ENCODE results near the gene IGF1. TPM values are rescaled to one million over a fixed set of nuclear protein-coding genes. Genes with fewer than 3 reads are reported as not detected.

Gene IGF1
- total and polyA plus RNA-seq, 10 of the 15 experiments (the other 5 are each of a cell fraction or from before 2014, with no cell fraction given) = 2.4 to 9.2 (median 3.5) TPM

DNA sequence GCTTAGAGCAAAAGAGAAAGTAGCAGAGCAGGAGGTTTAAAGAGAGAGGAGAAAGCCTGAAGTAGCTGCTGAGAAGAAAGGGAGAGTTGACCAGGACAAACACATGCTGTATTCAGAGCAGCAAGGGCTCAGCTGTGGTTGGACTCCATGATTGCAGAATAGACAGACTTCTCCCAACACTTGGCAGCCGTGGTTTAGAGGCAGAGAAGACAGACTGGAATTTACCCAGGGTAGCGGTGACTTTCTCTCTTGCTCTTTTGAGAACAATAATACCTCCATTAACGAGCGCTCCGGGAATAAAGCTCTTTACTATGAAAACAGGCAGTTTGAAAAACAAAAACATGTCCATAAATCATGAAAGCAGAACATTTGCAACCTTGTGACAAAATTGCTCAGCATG, 21.4 kb upstream of the IGF1 start:
- Histone ChIP-seq H4K20me1 (ENCODE audit: control insufficient read depth, insufficient read depth) (no peaks in the 10 kb centered on the region), H3K9ac (ENCODE audit: control insufficient read depth, insufficient read depth, low read length) (no peak overlapping the region), H2AFZ (ENCODE audit: control insufficient read depth, low read depth, low read length) (no peak overlapping the region), H3K4me3 (no peak overlapping the region), H3K4me2 (ENCODE audit: control insufficient read depth, insufficient read depth) (no peak overlapping the region), H3K36me3 (ENCODE audit: control insufficient read depth in 2 of 2, insufficient read depth in 2 of 2, low read length in 1 of 2) (no peaks in the 10 kb centered on the region), H3K27me3 (replicated peaks in 1 of 2; ENCODE audit: control insufficient read depth in 2 of 2, insufficient read depth in 2 of 2, low read length in 1 of 2) (no peaks in the 10 kb centered on the region), H3K9me3 (replicated peaks; ENCODE audit: control insufficient read depth, insufficient read depth, low read length) (no peaks in the 10 kb centered on the region), H3K79me2 (ENCODE audit: control insufficient read depth, insufficient read depth, low read length) (no peaks in the 10 kb centered on the region), H3K27ac (ENCODE audit: control insufficient read depth, insufficient read depth) (no peak overlapping the region), H3K4me1 (ENCODE audit: control insufficient read depth, insufficient read depth, low read length) (peaks cover 13% of the 10 kb centered on the region; the same call in 1 of the 2 replicates)
- no peak for DNase-seq (ENCODE audit: low read depth, low spot score)
- ChIA-PET POLR2A (no interaction called here), SMC1A (ENCODE audit: uncharacterized antibody, unreplicated experiment) (interaction anchor here (0.7 to 3.4 kb wide), 10 partner anchors 8 to 220 kb away, joined by 3 to 10 read pairs (median 3); no protein-coding TSS in a partner anchor), RAD21 (ENCODE audit: unreplicated experiment) (interaction anchor here (0.7 kb wide), 1 partner anchor 23 kb away, joined by 3 read pairs; no protein-coding TSS in a partner anchor), CTCF (interaction anchor here (0.9 to 1.7 kb wide), 5 partner anchors 10 to 57 kb away, joined by 3 to 7 read pairs (median 5); no protein-coding TSS in a partner anchor)
- no peak for ATAC-seq
- in situ Hi-C loops (cut with MboI) = no loop called here
- FAIRE-seq = no peak
- 83% methylated on average over 5 of the region's 5 CpGs for WGBS (ENCODE audit: insufficient coverage, insufficient replicate concordance, low lambda C conversion rate, missing lambda C conversion rate)
- intact Hi-C loops (cut with micrococcal nuclease; ENCODE audit: unreplicated experiment) = no loop called here
- TF ChIP-seq POLR2AphosphoS5 (IDR thresholded peaks at IDR 0.05; ENCODE audit: low read length) (no peak), SRF (IDR thresholded peaks at IDR 0.05; ENCODE audit: low read depth in 2 of 2, low read length in 2 of 2) (no peak)
- no TSS peak for BruUV-seq (replicated peaks)

DNA sequence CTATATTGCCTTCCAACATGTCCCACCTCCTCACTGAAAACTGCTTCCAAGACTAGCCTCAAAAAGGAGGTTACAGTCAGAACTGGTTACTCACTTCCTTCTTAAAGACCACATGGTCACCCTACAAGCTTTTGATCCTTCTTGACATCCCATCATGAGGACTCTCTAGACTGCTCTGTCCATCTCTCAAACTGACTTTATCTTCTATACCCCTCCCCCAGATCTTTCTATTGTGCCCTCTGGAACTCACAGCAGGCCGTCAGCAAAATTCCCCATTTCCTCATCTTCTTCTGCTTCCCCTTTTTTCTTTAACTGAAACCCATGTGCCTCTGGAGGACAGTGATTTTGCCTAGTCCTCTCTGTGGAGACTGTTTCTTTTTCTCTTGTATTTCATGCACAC, 18.1 kb upstream of the IGF1 start:
- RAD21 ChIA-PET (ENCODE audit: unreplicated experiment) = interaction anchor here (0.9 to 2.2 kb wide), 3 partner anchors 14 to 23 kb away, joined by 6 to 9 read pairs (median 7); no protein-coding TSS in a partner anchor
- ATAC-seq = peak; percentile 45
- in situ Hi-C loops (cut with MboI) = no loop called here
- Histone ChIP-seq H4K20me1 (ENCODE audit: control insufficient read depth, insufficient read depth) (no peaks in the 10 kb centered on the region), H3K79me2 (ENCODE audit: control insufficient read depth, insufficient read depth, low read length) (no peaks in the 10 kb centered on the region), H3K9me3 (replicated peaks; ENCODE audit: control insufficient read depth, insufficient read depth, low read length) (peaks cover 7% of the 10 kb centered on the region; the same call in 2 of the 3 replicates), H3K4me3 (no peak overlapping the region), H3K4me1 (ENCODE audit: control insufficient read depth, insufficient read depth, low read length) (peaks cover 6% of the 10 kb centered on the region; the same call in 1 of the 2 replicates), H3K4me2 (ENCODE audit: control insufficient read depth, insufficient read depth) (no peak overlapping the region), H3K27me3 (replicated peaks in 1 of 2; ENCODE audit: control insufficient read depth in 2 of 2, insufficient read depth in 2 of 2, low read length in 1 of 2) (no peaks in the 10 kb centered on the region), H3K9ac (ENCODE audit: control insufficient read depth, insufficient read depth, low read length) (no peak overlapping the region), H3K36me3 (ENCODE audit: control insufficient read depth in 2 of 2, insufficient read depth in 2 of 2, low read length in 1 of 2) (no peaks in the 10 kb centered on the region), H2AFZ (ENCODE audit: control insufficient read depth, low read depth, low read length) (no peak overlapping the region), H3K27ac (ENCODE audit: control insufficient read depth, insufficient read depth) (no peak overlapping the region)
- no peak for DNase-seq (ENCODE audit: low read depth, low spot score)
- no TSS peak for BruUV-seq (replicated peaks)
- 0% methylated on average over 1 of the region's 1 CpG for WGBS (ENCODE audit: insufficient coverage, insufficient replicate concordance, low lambda C conversion rate, missing lambda C conversion rate)
- CTCF ChIA-PET = interaction anchor here (1.6 to 3.1 kb wide), 3 partner anchors 14 to 16 kb away, joined by 3 to 11 read pairs (median 4); no protein-coding TSS in a partner anchor
- SMC1A ChIA-PET (ENCODE audit: uncharacterized antibody, unreplicated experiment) = interaction anchor here (0.5 to 1.7 kb wide), 6 partner anchors 11 to 328 kb away, joined by 3 to 6 read pairs (median 4); no protein-coding TSS in a partner anchor
- FAIRE-seq = no peak
- POLR2A ChIA-PET = interaction anchor here (0.5 to 0.9 kb wide), 3 partner anchors 14 to 659 kb away, joined by 3 to 6 read pairs (median 3); no protein-coding TSS in a partner anchor
- intact Hi-C loops (cut with micrococcal nuclease; ENCODE audit: unreplicated experiment) = loop anchor here (1.0 kb wide), 1 partner anchor 14 kb away; no protein-coding TSS in a partner anchor
- TF ChIP-seq EP300 (IDR thresholded peaks at IDR 0.05; ENCODE audit: borderline replicate concordance in 1 of 2, control insufficient read depth in 1 of 2, low read depth in 2 of 2, low read length in 2 of 2) (no peak), BCL11A (IDR thresholded peaks at IDR 0.05; ENCODE audit: low read depth, low read length) (0 out of 2 replicates have a peak, but pooled peaks have one; percentile 21), ASH2L (IDR thresholded peaks at IDR 0.05; ENCODE audit: borderline replicate concordance, low read depth) (no peak), NBN (IDR thresholded peaks at IDR 0.05) (no peak), SREBF1 (IDR thresholded peaks at IDR 0.05; ENCODE audit: low read length) (no peak), CBX3 (IDR thresholded peaks at IDR 0.05; ENCODE audit: borderline replicate concordance, low read depth) (no peak), EED (IDR thresholded peaks at IDR 0.05; ENCODE audit: low read depth) (peak; percentile 54), BMI1 (IDR thresholded peaks at IDR 0.05; ENCODE audit: borderline replicate concordance) (no peak), TCF7 (IDR thresholded peaks at IDR 0.05; ENCODE audit: borderline replicate concordance) (peak; percentile 49; the same call in 1 of the 2 replicates), SMAD5 (IDR thresholded peaks at IDR 0.05; ENCODE audit: low read depth) (no peak), ZBED1 (IDR thresholded peaks at IDR 0.05; ENCODE audit: borderline replicate concordance) (no peak), SPI1 (IDR thresholded peaks at IDR 0.05; ENCODE audit: borderline replicate concordance, insufficient read depth, low read depth, low read length) (peak; percentile 82), CREM (IDR thresholded peaks at IDR 0.05; ENCODE audit: low read depth) (no peak), HDAC2 (IDR thresholded peaks at IDR 0.05) (no peak), IKZF1 (conservative IDR thresholded peaks at IDR 0.05) (0 out of 2 replicates have a peak, but pooled peaks have one; percentile 37)
- TF ChIP-seq, protein P1, sequence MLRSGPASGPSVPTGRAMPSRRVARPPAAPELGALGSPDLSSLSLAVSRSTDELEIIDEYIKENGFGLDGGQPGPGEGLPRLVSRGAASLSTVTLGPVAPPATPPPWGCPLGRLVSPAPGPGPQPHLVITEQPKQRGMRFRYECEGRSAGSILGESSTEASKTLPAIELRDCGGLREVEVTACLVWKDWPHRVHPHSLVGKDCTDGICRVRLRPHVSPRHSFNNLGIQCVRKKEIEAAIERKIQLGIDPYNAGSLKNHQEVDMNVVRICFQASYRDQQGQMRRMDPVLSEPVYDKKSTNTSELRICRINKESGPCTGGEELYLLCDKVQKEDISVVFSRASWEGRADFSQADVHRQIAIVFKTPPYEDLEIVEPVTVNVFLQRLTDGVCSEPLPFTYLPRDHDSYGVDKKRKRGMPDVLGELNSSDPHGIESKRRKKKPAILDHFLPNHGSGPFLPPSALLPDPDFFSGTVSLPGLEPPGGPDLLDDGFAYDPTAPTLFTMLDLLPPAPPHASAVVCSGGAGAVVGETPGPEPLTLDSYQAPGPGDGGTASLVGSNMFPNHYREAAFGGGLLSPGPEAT (IDR thresholded peaks at IDR 0.05; ENCODE audit: low read depth) = peak; percentile 28; the same call in 1 of the 2 replicates
